HG03196 (cell line): ENCODE results near the gene NOX5.

Experiments
- ATAC-seq: cut with Tn5 transposase; IDR thresholded peaks from one replicate; pipeline ENCODE4 v1.9.1; 2021; ENCODE audit not compliant: unreplicated experiment

NOX5 gene

DNA sequence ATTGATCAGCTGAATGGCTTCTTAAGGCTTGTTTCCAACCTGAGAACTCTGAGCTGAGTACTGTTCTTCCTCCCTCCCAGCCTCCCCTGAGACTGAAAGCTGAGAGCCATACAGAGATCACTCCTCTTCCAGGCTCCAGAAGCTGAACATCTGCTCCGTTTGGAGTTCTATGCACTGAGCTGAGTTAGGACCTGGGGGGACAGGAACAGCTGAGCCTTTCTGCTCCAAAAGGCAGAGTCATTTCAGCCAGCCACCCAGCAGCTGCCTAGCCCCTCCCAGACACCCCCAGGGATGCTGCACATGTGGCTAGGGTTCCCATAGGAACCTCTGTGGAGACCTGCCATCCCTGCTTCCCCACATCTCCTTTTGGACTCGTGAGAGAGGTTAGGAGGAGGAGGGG, 81.7 kb downstream of the NOX5 start:
- no peak for ATAC-seq

DNA sequence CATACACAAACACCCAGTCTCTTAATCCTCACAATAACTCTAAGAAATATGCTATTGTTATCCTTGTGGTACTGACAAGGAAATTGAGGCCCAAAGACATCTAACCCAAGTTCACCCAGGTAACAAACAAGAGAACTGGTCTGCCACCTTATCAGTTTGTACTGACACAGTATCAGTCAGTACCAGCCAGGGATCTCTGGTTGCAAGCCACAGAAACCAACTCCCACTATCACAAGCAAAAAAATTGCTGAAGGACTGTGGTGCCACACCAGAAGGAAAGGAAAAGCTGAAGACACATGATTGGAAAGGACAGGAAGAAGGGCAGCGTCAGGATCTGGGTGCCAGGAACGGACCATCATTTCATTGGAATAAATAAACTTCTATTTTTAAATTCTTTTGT, 82.1 kb downstream of the NOX5 start:
- no peak for ATAC-seq

DNA sequence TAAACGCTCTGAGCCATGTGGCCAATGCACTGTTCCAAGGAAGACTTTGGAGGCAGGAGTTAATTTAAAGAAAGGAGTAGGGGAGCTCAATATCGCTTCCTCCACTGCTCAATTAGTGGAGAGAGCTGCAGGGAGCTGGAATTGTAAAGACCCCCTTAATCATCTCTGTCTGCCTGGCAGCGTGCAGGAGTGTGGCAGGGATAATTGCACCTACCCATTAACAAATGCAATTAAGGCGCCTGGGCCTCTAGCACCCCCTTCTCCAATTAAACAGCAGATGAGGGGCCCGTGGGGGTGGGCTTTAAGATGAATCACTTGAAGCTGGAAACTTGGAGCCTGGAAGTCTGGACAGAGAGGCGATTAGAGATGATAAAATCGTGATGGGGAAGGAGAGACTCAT, 84.3 kb downstream of the NOX5 start:
- ATAC-seq = no peak

DNA sequence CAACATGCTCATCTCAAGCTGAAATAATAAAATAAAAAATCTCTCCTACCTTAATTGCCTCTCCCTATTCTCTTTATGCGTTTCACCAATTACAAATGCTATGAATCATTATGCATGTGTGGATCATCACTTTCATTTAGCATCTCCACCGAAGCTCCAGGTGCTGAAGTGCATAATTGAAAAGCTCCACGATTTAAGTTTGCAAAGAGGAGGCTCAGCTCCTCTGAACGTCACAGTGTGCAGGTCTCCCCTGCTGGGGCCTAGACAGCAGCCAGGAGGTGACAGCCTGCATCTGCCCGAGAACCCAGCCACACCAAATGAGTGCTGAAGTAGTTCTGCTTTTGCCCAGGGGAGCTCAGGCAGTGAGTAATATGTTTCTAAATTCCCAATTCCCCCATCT, 85.4 kb downstream of the NOX5 start:
- no peak for ATAC-seq

DNA sequence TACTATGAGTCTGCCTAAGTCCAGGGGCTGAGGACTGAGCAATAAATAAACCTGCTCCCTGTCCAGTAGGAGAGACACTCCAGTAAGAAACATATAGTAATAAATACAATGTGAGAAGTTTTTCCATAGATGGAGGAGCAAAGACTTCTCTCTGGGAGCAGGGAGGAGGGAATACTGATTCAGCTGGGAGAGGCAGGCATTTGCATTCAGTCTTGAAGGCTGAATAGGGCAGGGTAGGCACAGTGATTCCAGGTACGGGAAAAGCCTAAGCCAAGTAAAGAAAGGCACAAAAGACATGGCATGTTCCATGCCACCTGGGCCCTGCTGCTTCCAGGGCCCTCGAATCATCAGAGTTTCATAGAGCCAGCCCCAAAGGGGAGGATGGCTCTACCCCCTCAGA, 86.3 kb downstream of the NOX5 start:
- no peak for ATAC-seq

DNA sequence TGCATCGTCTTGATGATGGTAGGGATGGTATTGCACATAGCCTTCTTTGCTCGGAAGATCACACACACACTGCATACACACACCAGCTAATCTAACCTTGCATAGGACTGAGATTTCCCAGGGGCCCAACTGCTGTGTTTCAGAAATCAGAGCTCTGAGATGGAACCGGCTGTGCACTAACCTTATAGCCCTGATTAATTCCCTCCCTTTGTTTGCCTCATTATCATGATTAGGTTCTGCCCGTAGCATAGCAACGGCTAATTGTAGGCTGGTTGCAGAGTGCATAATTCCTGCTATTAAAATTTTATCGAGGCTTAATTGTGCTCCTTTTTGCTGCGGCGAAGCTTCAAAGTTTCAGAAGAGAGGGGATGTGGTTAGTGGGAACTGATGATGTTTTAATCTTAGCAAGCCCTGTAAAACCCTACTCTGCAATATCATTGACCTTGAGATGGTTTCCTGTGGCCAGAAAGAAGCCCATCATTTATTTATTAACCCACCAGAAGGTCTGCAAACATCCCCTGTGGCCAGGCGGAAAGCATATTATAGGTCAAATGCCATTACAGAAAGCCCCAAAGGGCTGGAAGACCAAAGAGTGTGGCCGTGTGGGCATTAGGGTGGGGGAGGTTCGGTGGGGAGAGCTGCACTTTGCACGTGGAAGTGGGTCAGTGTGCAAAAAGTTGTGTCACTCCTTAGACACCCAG, 89.7 kb downstream of the NOX5 start:
- ATAC-seq = peak; percentile 64

DNA sequence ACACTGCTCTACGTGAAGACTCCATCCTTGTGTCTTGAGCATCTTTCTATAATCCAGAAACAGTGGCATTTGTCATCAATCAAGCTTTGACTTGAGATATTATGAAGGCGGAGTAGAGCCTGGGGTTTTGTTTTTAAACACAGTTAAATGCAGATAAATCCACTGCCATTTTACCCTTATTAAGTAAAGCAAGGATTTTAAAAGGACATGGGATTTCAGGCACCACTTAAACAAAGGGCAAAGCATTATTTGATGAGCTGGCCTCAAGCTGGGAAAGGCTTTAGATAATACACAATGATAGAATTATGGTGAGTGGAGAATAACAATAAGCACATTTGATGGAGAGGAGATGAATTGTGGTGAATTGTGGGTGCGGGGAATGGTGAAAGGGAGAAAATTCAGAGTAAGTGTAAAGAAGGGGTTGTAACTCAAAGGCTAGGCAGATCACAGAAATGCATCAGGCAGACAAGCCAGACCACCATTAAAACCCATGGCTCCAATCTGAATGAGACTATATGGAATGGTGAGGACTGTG, 91.0 kb downstream of the NOX5 start:
- no peak for ATAC-seq

DNA sequence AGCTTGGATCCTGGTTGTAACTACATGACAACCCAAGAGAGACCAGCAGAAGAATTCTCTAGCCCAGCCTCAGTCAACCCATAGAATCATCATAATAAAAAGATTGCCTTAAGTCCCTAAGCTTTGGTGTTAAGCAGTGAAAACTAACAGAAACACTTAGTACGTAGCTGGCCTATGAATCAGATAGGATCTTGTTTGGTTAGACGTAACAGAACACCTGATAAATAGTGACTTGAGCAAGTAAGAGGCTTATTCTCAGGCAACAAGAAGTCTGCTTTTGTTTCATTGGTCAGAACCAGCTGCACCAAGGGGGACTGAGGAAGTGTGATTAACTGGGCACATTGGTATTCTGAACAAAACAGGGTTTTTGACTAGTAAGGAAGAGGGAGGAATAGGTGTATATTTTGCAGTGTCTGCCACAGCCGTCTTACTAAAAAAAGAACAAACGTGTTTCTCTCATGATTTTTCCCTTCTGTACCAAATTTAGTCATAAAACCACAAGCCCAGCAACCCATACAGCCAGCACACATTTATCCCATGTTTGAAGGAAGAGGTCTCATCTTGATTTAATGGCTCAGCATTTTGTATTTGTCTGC, 92.6 kb downstream of the NOX5 start:
- ATAC-seq = no peak
